Measurements from ENCODE around the gene SNX4. TPM values are rescaled to one million over a fixed set of nuclear protein-coding genes. Genes with fewer than 3 reads are reported as not detected.

The SNX4 gene
- total and polyA plus RNA-seq, 2 of the 4 experiments (the other 2 are of a cell fraction): 10.7 to 25.6 TPM

DNA sequence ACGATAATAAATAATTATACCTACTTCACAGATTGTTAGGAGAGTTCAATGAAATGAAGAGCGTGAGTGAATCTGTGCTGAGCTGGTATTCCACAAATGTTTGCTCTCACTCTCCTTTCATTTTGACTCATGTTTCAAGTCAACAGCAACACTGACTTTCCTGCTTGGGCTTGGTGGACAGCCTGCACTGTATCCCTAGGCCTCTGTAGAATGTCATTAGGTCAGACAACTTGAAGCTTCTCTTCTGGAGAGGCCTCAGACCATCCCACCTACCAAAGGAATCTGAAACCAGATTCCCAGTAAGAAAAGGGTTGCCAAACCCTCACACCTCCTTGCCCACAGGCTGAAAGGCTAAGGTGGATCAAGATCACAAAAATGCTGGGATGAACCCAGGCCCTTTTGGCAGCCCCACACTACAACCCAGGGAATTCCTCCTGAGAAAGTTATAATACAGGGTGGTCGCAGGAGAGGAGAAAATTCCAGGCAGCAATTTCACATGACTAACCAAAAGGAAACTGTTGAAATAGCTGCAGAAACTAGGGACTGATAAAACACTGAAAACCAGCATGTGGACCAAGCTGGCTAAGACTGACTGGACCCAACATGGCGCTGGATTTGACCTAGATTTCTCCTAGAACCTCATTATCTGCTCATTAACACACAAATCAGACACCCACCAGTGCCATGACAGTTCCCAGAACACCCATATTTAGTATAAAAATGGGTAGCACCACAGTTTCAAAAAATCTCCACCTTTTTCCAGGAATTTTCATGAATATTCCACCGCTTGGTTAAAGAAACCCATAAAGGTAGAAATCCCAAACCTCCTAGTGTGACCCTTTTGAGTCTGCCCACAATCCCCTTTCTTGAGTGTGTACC is 87.9 kb downstream of the SNX4 start:
- H3K56ac ChIP-seq (ENCODE audit: extremely low read depth, insufficient read depth, low read length): no peak overlapping the region
- peaks cover 7% of the 10 kb centered on the region for H3K4me1 ChIP-seq (ENCODE audit: control insufficient read depth, insufficient read depth, low read length)
- peak overlapping the region; percentile 67; the same call in 1 of the 2 replicates for H3K4ac ChIP-seq (ENCODE audit: low read depth, low read length)
- peak overlapping the region; percentile 69 for H2AK9ac ChIP-seq (replicated peaks; ENCODE audit: low read depth, low read length, poor library complexity)
- ChIA-PET CTCF (no interaction called here), POLR2A (ENCODE audit: unreplicated experiment) (no interaction called here)
- no peak overlapping the region for H4K91ac ChIP-seq (ENCODE audit: insufficient read depth, low read depth, low read length)
- no peaks in the 10 kb centered on the region for H3K36me3 ChIP-seq (ENCODE audit: control insufficient read depth, insufficient read depth, low read length)
- DNase-seq (peak; percentile 49), ATAC-seq (ENCODE audit: low read depth) (peak; percentile 77)
- peak overlapping the region in 1 of 2 experiments; percentile 59; a peak in 2 of 4 replicates for H4K8ac ChIP-seq (ENCODE audit: low read depth in 2 of 2, low read length in 2 of 2)
- H3K14ac ChIP-seq (replicated peaks; ENCODE audit: low read depth, low read length): peak overlapping the region; percentile 61; the same call in 1 of the 2 replicates
- H2BK20ac ChIP-seq (ENCODE audit: low read depth, low read length): peak overlapping the region; percentile 32; the same call in 1 of the 2 replicates
- H3K27ac ChIP-seq (ENCODE audit: insufficient read depth, low read length): no peak overlapping the region
- H4K20me1 ChIP-seq (ENCODE audit: insufficient read depth, low read length): no peaks in the 10 kb centered on the region
- peak overlapping the region; percentile 47; the same call in 1 of the 3 replicates for H2BK15ac ChIP-seq (ENCODE audit: low read depth, low read length)
- no peak overlapping the region for H3K9ac ChIP-seq (ENCODE audit: low read depth, low read length)
- H4K5ac ChIP-seq (ENCODE audit: low read depth, low read length): no peak overlapping the region; the same call in 1 of the 2 replicates
- no peaks in the 10 kb centered on the region for H3K79me1 ChIP-seq (ENCODE audit: low read depth in 1 of 2, low read length in 2 of 2)
- H3K27me3 ChIP-seq (ENCODE audit: control insufficient read depth, insufficient read depth, low read length): no peaks in the 10 kb centered on the region
- no peak overlapping the region for H3K4me2 ChIP-seq (ENCODE audit: low read depth, low read length)
- H2BK5ac ChIP-seq (ENCODE audit: low read depth, low read length, poor library complexity, severe bottlenecking): peak overlapping the region; percentile 67
- H3K4me3 ChIP-seq (ENCODE audit: insufficient read depth, low read depth, low read length): no peak overlapping the region
- BruUV-seq (replicated peaks): no TSS peak
- H3K9me1 ChIP-seq (ENCODE audit: insufficient read depth, low read length): no peaks in the 10 kb centered on the region; the same call in 1 of the 2 replicates
- peak overlapping the region; percentile 43; the same call in 1 of the 2 replicates for H2BK120ac ChIP-seq (ENCODE audit: low read depth, low read length)
- WGBS, 2 experiments (ENCODE audit: extremely low coverage in 2 of 2, insufficient read length in 1 of 2): no CpG with 5 or more reads among the region's 5 CpGs
- in situ Hi-C loops (cut with MboI; ENCODE audit: low sequenced_read_pairs) (loop anchor here (10.0 kb wide), 3 partner anchors 387 to 667 kb away; no protein-coding TSS in a partner anchor), intact Hi-C loops (cut with micrococcal nuclease) (loop anchor here (10.0 kb wide), 1 partner anchor 197 kb away; no protein-coding TSS in a partner anchor), dilution Hi-C loops (cut with HindIII; ENCODE audit: low sequenced_read_pairs, unreplicated experiment) (no loop called here)
- peaks cover 3% of the 10 kb centered on the region; the same call in 1 of the 2 replicates for H3K9me3 ChIP-seq (ENCODE audit: control insufficient read depth, insufficient read depth, low read length)
- peak overlapping the region; percentile 64 for H2AFZ ChIP-seq (replicated peaks; ENCODE audit: low read length, poor library complexity)
- peak overlapping the region; percentile 53; the same call in 1 of the 2 replicates for H3K18ac ChIP-seq (ENCODE audit: low read depth, low read length)
- no peak overlapping the region for H2AK5ac ChIP-seq (ENCODE audit: low read depth, low read length)
- TF ChIP-seq SMC3 (IDR thresholded peaks at IDR 0.05; ENCODE audit: low read depth, low read length): no peak
- no peak for TF ChIP-seq POLR2A (IDR thresholded peaks at IDR 0.05; ENCODE audit: low read depth, low read length)
- TF ChIP-seq CHD1 (IDR thresholded peaks at IDR 0.05; ENCODE audit: low read depth, low read length): no peak
- no peak for TF ChIP-seq RAD21 (IDR thresholded peaks at IDR 0.05; ENCODE audit: low read length)
- no peak for TF ChIP-seq FOS (IDR thresholded peaks at IDR 0.05; ENCODE audit: low read depth, low read length)
- TF ChIP-seq CEBPB (IDR thresholded peaks at IDR 0.05; ENCODE audit: low read depth, low read length): no peak
- TF ChIP-seq MAFK (IDR thresholded peaks at IDR 0.05; ENCODE audit: low read depth, low read length): no peak
- TF ChIP-seq BHLHE40 (IDR thresholded peaks at IDR 0.05; ENCODE audit: low read depth, low read length): no peak
- no peak for TF ChIP-seq RCOR1 (IDR thresholded peaks at IDR 0.05; ENCODE audit: insufficient replicate concordance, low read length)
- no peak for TF ChIP-seq RFX5 (IDR thresholded peaks at IDR 0.05; ENCODE audit: low read depth, low read length)
- TF ChIP-seq, protein P1, sequence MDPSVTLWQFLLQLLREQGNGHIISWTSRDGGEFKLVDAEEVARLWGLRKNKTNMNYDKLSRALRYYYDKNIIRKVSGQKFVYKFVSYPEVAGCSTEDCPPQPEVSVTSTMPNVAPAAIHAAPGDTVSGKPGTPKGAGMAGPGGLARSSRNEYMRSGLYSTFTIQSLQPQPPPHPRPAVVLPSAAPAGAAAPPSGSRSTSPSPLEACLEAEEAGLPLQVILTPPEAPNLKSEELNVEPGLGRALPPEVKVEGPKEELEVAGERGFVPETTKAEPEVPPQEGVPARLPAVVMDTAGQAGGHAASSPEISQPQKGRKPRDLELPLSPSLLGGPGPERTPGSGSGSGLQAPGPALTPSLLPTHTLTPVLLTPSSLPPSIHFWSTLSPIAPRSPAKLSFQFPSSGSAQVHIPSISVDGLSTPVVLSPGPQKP (IDR thresholded peaks at IDR 0.05; ENCODE audit: borderline replicate concordance, low read depth, low read length): no peak
- TF ChIP-seq NFE2L2 (IDR thresholded peaks at IDR 0.05; ENCODE audit: low read depth, low read length): no peak
- peak overlapping the region; percentile 55; the same call in 1 of the 2 replicates for H3K23ac ChIP-seq (ENCODE audit: low read depth, low read length)
